Testis (tissue), 2 donors: ENCODE measurements around the gene SLC19A1.

Experiments
- CTCF ChIP-seq, 3 experiments: fragments of 450-650 bp in 2 of 3; fragments of 200-600 bp in 1 of 3; sonication (generic) in 1 of 3; IDR thresholded peaks; one replicate each; pipeline ENCODE4 v1.5.1; 2016 to 2019; ENCODE audit warnings: antibody characterized with exemption in 3 of 3, mild to moderate bottlenecking in 2 of 3, moderate library complexity in 1 of 3
- POLR2A ChIP-seq: fragments of 450-650 bp; IDR thresholded peaks from one replicate; pipeline ENCODE4 v1.6.1; 2017; ENCODE audit warnings: antibody characterized with exemption, mild to moderate bottlenecking, moderate library complexity

GRCh38 chr21:45579383-45580180, 37.3 kb upstream of the SLC19A1 start:
- TF ChIP-seq POLR2A (no peak), CTCF (IDR thresholded peaks at IDR 0.05) (no peak)
